Measurements from ENCODE around the gene RNPEP. TPM values are rescaled to one million over a fixed set of nuclear protein-coding genes. Genes with fewer than 3 reads are reported as not detected.

RNPEP gene
- total and polyA plus RNA-seq, 2 of the 13 experiments (the other 11 are each of a cell fraction or from before 2014, with no cell fraction given), result 20.6 to 38.4 TPM

DNA sequence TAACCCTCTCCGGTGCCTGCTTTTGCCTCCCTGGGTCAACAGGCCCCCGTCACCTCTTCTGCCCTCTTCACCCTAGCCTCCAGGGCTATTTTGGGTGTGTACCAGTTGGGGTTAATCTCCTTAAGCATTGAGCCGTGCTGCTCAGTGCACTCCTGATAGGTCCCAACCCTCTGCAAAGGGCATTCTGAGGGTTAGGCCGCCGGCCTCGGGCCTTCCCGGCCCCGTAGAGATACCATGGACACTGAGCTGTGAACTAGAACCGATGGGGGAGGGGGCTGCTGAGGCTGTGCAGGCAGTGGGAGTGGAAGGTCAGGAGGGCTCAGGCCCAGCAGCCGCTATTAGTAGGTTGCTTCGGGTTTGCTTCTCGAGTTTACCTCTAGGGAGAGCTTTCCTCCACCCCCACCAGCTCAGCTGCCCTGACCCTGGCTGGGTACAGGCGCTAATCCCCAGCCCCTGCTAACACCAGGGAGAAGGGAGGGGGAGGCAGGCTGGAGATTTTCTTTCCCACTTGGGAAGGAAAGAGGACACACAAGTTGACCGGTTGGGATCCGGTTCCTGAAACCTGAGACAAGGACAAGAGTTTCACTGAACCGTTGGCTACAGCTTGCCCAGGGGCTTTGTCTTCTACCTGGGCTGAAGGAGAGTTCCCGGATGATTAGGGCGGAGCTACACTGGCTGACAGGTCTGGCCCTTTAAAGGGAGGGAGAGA, 40.9 kb upstream of the RNPEP start (continued):
- TF ChIP-seq, protein P1, sequence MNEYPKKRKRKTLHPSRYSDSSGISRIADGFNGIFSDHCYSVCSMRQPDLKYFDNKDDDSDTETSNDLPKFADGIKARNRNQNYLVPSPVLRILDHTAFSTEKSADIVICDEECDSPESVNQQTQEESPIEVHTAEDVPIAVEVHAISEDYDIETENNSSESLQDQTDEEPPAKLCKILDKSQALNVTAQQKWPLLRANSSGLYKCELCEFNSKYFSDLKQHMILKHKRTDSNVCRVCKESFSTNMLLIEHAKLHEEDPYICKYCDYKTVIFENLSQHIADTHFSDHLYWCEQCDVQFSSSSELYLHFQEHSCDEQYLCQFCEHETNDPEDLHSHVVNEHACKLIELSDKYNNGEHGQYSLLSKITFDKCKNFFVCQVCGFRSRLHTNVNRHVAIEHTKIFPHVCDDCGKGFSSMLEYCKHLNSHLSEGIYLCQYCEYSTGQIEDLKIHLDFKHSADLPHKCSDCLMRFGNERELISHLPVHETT (CRISPR knock-in tag; conservative IDR thresholded peaks at IDR 0.05), result no peak
- TF ChIP-seq MAZ (IDR thresholded peaks at IDR 0.05; ENCODE audit: borderline replicate concordance, low read depth, low read length), result no peak
- TF ChIP-seq MAZ (CRISPR knock-in tag; IDR thresholded peaks at IDR 0.05; ENCODE audit: low read depth), result no peak
- TF ChIP-seq KMT2A (CRISPR knock-in tag; IDR thresholded peaks at IDR 0.05), result no peak
- TF ChIP-seq ZNF781 (CRISPR knock-in tag; IDR thresholded peaks at IDR 0.05; ENCODE audit: borderline replicate concordance, not compliant biosample characterization), result no peak
- TF ChIP-seq, protein P2, sequence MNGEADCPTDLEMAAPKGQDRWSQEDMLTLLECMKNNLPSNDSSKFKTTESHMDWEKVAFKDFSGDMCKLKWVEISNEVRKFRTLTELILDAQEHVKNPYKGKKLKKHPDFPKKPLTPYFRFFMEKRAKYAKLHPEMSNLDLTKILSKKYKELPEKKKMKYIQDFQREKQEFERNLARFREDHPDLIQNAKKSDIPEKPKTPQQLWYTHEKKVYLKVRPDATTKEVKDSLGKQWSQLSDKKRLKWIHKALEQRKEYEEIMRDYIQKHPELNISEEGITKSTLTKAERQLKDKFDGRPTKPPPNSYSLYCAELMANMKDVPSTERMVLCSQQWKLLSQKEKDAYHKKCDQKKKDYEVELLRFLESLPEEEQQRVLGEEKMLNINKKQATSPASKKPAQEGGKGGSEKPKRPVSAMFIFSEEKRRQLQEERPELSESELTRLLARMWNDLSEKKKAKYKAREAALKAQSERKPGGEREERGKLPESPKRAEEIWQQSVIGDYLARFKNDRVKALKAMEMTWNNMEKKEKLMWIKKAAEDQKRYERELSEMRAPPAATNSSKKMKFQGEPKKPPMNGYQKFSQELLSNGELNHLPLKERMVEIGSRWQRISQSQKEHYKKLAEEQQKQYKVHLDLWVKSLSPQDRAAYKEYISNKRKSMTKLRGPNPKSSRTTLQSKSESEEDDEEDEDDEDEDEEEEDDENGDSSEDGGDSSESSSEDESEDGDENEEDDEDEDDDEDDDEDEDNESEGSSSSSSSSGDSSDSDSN (CRISPR knock-in tag; IDR thresholded peaks at IDR 0.05), result peak; percentile 72
- TF ChIP-seq, protein P3, sequence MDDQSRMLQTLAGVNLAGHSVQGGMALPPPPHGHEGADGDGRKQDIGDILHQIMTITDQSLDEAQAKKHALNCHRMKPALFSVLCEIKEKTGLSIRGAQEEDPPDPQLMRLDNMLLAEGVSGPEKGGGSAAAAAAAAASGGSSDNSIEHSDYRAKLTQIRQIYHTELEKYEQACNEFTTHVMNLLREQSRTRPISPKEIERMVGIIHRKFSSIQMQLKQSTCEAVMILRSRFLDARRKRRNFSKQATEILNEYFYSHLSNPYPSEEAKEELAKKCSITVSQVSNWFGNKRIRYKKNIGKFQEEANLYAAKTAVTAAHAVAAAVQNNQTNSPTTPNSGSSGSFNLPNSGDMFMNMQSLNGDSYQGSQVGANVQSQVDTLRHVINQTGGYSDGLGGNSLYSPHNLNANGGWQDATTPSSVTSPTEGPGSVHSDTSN (CRISPR knock-in tag; IDR thresholded peaks at IDR 0.05; ENCODE audit: borderline replicate concordance), result no peak
- TF ChIP-seq, protein P4, sequence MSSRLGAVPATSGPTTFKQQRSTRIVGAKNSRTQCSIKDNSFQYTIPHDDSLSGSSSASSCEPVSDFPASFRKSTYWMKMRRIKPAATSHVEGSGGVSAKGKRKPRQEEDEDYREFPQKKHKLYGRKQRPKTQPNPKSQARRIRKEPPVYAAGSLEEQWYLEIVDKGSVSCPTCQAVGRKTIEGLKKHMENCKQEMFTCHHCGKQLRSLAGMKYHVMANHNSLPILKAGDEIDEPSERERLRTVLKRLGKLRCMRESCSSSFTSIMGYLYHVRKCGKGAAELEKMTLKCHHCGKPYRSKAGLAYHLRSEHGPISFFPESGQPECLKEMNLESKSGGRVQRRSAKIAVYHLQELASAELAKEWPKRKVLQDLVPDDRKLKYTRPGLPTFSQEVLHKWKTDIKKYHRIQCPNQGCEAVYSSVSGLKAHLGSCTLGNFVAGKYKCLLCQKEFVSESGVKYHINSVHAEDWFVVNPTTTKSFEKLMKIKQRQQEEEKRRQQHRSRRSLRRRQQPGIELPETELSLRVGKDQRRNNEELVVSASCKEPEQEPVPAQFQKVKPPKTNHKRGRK (CRISPR knock-in tag; IDR thresholded peaks at IDR 0.05), result no peak
- no peak for TF ChIP-seq RXRB (CRISPR knock-in tag; IDR thresholded peaks at IDR 0.05; ENCODE audit: borderline replicate concordance)
- no peak for TF ChIP-seq ZNF333 (CRISPR knock-in tag; IDR thresholded peaks at IDR 0.05; ENCODE audit: borderline replicate concordance)
- TF ChIP-seq, protein P5, sequence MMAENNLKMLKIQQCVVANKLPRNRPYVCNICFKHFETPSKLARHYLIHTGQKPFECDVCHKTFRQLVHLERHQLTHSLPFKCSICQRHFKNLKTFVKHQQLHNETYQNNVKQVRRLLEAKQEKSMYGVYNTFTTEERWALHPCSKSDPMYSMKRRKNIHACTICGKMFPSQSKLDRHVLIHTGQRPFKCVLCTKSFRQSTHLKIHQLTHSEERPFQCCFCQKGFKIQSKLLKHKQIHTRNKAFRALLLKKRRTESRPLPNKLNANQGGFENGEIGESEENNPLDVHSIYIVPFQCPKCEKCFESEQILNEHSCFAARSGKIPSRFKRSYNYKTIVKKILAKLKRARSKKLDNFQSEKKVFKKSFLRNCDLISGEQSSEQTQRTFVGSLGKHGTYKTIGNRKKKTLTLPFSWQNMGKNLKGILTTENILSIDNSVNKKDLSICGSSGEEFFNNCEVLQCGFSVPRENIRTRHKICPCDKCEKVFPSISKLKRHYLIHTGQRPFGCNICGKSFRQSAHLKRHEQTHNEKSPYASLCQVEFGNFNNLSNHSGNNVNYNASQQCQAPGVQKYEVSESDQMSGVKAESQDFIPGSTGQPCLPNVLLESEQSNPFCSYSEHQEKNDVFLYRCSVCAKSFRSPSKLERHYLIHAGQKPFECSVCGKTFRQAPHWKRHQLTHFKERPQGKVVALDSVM (CRISPR knock-in tag; IDR thresholded peaks at IDR 0.05), result peak; percentile 47; the same call in 1 of the 2 replicates
- no peak for TF ChIP-seq YEATS4 (CRISPR knock-in tag; IDR thresholded peaks at IDR 0.05; ENCODE audit: borderline replicate concordance)
- TF ChIP-seq, protein P6, sequence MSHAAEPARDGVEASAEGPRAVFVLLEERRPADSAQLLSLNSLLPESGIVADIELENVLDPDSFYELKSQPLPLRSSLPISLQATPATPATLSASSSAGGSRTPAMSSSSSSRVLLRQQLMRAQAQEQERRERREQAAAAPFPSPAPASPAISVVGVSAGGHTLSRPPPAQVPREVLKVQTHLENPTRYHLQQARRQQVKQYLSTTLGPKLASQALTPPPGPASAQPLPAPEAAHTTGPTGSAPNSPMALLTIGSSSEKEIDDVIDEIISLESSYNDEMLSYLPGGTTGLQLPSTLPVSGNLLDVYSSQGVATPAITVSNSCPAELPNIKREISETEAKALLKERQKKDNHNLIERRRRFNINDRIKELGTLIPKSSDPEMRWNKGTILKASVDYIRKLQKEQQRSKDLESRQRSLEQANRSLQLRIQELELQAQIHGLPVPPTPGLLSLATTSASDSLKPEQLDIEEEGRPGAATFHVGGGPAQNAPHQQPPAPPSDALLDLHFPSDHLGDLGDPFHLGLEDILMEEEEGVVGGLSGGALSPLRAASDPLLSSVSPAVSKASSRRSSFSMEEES (CRISPR knock-in tag; IDR thresholded peaks at IDR 0.05), result no peak

All from HepG2 (cell line).